IPS-NIHi11 (cell line): ENCODE measurements around the gene SPRY2.
A peak's percentile ranks its signal among the peaks of the same experiment; 100 is the strongest.

Experiments used
- DNase-seq: peaks from one replicate; pipeline ENCODE4 v3.0.0; 2012; ENCODE audit warnings: mixed read lengths, low spot score

Gene SPRY2

DNA sequence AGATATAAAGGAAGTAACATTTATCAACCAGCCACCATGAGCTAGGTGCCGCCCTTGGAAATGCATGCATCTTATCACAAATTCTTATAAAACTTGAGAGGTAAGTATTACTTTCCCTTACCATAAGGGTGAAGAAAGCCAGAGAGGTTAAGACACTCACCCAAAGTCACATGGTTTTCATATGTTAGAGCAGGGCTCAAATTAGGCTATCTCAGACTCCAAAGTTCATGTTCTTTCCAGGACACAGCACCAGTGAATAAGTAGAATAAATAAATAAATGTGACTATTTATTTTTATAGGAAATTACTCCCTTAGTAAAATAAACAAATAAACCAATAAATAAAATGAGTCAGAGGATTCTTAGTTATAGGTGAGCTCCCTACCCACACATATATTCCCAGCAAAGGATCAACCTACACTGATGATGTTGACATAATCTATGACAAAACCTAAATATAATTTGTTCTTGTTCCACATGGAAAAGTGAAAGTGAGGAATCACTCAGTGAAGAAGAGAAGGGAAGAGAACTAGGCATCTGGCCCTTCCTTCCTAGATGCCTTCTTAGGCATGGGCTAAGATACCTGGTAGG, 27.2 kb downstream of the SPRY2 start:
- DNase-seq, result no peak

DNA sequence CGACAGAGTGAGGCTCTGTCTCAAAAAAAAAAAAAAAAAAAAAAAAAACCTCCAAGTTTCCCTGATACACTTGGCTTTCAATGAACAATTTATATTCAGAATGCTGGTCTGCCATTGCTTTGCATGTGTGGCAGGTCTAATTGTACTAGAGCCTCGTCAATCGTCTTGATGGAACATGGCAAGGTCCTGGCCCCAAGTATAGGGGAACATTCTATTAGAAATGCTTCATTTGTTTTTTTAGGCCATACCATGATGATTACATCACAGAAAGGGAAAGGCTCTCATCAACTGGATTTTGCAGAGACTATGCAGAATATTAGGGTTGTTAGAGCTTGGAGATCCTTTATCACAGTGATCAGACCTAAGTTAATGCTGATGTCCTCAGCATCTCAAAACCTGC, 28.0 kb downstream of the SPRY2 start:
- DNase-seq, result no peak

DNA sequence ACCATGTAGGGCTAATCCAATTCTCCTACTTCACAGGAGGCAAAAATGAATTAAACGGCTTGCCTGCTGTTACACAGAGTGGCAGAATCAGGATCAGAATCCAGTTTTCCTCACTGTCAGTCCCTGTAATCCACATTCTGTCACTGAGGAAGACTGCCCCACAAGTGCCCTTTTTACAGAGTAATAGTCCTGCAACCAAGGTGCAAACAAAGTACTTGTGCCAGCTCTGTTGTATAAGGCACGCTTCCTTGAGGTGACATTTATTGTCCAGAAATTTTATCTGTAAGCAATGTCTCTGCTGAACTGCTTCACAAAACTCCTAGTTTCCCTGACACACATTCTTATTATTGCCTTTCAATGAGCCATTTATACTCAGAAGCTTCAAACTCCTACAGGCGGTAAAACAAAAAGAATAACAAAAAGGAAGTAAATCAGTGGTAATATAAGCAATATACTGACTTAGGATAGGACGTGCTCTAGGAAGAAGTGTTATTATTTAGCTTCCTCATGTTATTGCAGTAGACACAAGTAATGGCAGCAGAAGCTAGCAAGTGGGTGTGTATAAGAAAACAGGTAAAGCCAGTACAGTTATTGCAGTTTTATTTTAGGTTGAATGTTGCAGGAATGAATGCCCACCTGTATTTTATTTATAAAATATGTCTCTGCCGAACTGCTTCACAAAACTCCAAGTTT, 28.8 kb downstream of the SPRY2 start:
- DNase-seq, result no peak

DNA sequence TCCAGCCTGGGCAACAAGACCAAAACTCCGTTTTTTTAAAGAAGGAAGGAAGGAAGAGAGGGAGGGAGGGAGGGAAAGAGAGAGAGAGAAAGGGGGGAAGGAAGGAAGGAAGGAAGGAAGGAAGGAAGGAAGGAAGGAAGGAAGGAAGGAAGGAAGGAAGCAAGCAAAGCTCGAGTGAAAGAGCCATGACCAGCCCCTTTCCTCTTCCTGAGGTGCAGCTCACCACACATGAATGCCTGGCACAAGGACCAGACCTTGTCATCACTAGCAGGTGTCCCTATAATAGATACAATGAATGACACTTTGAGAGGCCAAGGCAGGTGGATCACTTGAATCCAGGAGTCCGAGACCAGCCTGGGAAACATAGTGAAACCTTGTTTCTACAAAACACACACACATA, 31.0 kb downstream of the SPRY2 start:
- no peak for DNase-seq

DNA sequence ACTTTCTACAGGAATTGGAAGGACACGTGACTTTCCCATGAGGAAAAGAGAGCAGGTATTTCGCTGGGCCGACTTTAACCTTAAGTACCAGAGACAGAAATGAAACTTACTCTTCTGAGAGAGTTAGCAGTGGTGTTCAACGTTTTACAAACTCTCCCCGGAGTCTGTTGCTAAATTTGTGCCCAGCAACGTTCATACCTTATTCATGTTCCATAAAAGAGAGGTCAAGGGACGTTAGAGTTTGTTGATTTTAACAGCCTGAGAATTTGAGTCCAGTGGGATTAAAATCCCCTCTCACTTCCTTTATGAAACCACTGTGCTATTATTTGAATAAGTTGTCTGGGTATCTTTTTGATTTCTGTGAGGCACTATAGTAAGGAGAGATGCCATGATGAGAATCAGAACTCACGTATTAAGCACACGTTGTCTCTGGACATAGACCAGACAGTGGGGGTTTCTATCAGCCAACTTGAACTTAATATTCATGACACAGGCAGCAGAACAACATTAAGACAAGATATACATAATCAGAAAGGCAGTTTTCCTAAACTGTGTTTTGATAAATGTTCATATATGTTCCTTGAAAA, 33.4 kb downstream of the SPRY2 start:
- no peak for DNase-seq

DNA sequence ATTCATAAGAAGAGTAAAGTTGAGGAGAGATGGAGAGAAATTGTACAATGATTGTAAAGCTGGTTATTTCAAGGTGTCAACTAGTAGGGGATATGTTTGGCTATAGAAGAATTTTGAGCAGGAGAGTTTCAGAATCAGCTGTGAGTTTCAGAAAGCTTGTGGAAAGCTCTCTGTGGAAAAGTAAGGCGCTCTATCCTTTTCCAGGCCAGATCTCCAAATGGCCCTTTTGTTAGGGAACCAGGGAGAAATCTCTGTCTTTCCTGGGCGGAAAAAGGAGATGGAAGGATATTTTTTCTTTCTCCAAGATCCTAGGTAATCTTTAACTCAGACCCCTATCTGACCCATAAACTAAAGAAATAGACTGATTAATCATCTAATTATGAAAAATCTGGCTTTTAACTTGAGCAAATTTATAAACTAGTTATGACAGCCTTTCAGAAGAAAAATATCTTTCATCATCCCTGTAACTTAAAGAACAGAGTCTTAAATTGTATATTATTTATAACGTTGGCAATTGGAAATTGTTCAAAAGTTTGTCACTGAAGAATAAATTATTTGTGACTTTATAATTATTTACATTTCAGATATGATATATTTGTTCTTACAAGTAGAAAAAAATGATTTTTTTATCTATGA, 34.5 kb downstream of the SPRY2 start:
- DNase-seq, result no peak

DNA sequence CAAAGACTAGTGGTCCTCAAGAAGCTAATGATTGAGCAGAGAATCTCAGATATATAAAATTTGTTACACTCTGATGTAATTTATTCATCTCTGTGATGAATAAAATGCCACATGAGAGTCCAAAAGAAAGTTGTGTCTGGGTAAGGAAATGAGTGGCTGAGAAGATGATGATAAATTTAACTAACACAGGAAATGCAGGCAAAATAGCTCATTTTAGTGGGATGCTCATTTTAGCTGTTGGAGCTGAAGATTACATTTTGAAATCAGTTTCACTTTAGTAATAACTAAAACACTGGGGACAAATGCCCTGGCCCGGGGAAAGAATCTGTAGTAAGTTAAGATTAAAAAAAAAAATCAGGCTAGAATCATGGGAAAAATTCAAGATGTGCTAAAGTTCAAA, 35.2 kb downstream of the SPRY2 start:
- DNase-seq, result no peak

DNA sequence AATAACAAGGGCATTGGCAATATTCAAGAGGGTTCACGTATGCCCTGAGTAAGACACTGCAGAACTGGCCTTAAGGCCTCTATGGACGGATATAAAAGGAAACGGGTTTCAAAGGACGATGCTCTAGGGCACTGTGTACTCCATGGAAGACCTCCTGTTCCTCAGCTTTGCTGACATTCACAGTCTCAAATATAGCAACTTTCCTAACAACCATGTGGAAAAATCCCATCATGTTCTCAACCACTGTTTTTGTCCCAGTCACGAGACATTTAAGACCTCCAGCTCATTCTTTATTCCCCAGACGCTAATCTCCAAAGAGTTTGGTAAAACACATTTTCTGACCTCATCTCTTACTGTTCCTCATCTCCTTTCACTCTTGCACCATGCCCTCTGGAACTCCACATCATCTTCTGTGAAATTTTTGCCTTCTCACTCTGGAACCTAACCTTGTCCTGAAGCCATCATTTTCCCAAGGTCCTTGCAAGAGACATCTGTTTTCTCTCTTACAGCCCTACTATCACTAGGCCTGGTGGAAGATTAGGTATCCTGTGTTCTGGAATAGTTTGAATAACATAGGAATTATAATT, 37.6 kb downstream of the SPRY2 start:
- no peak for DNase-seq

DNA sequence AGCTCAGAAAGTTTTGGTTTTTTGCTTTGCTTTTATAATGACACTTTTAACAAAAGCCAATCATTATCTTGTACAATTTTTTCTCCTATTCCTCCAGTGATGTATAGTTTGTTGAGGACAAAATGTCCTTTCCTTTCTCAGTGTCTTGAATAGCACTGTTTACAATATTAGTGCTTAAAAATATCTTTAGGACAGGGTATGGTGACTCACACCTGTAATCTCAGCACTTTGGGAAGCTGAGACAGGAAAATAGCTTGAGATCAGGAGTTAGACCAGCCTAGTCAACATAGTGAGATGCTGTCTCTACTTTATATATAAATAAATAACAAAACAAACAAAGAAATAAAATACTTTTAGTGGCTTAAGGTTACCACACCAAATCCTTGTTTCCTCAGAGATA, 41.9 kb downstream of the SPRY2 start:
- DNase-seq, result no peak

DNA sequence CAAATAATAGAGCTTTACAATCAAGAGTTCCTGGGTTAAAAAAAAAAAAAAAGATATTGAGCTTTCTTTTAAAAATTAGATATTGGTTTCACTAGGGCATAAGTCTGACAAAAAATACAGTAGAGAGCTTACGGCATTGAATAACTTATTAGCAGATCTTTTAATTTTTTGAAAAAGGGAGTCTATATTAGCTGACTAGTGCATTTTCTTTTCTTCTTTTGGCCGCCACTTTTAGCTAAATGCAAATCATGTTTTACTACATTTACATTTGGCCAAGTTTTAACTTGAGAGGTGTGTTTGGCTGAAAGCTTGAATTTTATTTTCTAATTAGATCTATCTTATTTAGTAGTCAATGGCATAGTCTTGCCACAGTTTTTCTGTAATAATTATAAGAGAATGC, 43.4 kb downstream of the SPRY2 start:
- DNase-seq, result no peak

DNA sequence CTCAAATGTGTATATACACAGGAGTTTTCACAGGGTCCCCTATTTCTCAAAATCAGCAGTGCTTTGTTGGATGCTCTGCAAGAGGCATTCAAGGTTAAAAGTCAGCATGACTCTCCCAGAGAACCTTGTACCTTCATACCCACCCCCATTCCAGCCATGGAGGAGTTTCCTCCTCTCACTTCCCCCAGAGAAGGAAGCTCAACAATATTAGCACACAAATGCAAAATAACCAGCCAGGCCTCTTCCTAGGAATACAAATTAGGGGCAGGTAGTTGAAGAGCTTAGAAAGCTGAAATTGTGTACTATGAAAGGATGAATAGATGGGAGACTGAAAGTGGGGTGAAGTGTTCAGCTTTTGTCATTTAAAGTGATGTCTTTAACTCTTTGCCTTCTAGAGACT, 43.8 kb downstream of the SPRY2 start:
- peak; percentile 39 for DNase-seq

DNA sequence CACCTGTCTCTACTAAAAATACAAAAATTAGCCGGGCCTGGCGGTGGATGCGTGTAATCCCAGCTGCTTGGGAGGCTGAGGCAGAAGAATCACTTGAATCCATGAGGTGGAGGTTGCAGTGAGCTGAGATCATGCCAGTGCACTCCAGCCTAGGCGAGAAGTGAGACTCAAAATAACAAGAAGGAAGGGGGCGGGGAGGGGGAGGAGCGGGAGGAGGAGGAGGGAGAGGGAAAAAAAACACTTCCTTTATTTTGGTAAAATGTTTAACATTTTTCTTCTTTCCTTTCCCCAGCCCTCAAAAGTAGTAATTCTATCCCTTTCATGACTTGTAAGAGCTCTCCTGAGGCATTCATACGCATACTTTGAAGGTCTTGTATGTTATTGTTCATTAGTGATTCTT, 44.3 kb downstream of the SPRY2 start:
- no peak for DNase-seq

DNA sequence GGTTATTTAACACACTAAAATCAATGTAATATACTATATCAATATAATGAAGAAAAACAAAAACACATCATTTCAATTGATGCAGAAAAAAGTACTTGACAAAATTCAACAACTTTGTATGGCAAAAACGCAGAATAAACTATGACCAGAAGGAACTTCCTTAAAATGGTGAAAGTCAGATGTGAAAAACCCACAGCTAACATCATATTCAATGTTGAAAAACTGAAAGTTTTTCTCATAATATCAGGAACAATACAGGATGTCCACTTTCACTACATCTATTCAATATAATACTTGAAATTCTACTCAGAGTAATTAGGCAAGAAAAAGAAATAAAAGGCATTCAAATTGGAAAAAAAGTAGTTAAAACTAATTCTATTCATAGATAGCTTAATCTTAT, 50.3 kb downstream of the SPRY2 start:
- DNase-seq, result no peak
